Measurements from ENCODE around the gene SPDYE4. TPM values are rescaled to one million over a fixed set of nuclear protein-coding genes. Genes with fewer than 3 reads are reported as not detected.

The SPDYE4 gene
- total RNA-seq, 1 experiment from 2014 or later: not detected

DNA sequence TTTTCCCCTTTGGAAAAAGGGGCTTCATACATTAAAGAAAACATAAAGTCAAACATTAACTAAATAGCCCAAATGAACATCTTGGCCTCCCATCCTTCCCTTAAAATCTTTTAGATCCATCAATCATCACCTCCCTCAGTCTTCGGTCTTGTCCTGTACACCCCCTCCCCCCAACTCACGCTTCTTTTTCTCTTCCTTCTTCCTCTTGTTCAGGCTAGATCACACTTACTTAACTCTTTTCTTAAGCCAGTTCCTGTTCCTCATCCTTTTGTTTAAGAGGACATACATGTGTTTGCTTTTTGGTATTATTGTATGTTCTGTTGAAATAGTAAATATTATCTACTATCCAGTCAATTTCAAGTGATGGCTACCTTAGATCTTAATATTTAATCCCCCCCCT lies 35.3 kb upstream of the SPDYE4 start:
- ChIA-PET CTCF (no interaction called here), POLR2A (no interaction called here)
- ATAC-seq (no peak), DNase-seq (ENCODE audit: low read depth, low spot score) (no peak)
- H3K4me1 ChIP-seq (ENCODE audit: control insufficient read depth, insufficient read depth, low read length): no peaks in the 10 kb centered on the region
- no peak for TF ChIP-seq TCF7L2 (IDR thresholded peaks at IDR 0.05; ENCODE audit: low read depth, low read length)
- TF ChIP-seq, protein P1, sequence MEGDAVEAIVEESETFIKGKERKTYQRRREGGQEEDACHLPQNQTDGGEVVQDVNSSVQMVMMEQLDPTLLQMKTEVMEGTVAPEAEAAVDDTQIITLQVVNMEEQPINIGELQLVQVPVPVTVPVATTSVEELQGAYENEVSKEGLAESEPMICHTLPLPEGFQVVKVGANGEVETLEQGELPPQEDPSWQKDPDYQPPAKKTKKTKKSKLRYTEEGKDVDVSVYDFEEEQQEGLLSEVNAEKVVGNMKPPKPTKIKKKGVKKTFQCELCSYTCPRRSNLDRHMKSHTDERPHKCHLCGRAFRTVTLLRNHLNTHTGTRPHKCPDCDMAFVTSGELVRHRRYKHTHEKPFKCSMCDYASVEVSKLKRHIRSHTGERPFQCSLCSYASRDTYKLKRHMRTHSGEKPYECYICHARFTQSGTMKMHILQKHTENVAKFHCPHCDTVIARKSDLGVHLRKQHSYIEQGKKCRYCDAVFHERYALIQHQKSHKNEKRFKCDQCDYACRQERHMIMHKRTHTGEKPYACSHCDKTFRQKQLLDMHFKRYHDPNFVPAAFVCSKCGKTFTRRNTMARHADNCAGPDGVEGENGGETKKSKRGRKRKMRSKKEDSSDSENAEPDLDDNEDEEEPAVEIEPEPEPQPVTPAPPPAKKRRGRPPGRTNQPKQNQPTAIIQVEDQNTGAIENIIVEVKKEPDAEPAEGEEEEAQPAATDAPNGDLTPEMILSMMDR (IDR thresholded peaks at IDR 0.05): no peak
- TF ChIP-seq, protein P2, sequence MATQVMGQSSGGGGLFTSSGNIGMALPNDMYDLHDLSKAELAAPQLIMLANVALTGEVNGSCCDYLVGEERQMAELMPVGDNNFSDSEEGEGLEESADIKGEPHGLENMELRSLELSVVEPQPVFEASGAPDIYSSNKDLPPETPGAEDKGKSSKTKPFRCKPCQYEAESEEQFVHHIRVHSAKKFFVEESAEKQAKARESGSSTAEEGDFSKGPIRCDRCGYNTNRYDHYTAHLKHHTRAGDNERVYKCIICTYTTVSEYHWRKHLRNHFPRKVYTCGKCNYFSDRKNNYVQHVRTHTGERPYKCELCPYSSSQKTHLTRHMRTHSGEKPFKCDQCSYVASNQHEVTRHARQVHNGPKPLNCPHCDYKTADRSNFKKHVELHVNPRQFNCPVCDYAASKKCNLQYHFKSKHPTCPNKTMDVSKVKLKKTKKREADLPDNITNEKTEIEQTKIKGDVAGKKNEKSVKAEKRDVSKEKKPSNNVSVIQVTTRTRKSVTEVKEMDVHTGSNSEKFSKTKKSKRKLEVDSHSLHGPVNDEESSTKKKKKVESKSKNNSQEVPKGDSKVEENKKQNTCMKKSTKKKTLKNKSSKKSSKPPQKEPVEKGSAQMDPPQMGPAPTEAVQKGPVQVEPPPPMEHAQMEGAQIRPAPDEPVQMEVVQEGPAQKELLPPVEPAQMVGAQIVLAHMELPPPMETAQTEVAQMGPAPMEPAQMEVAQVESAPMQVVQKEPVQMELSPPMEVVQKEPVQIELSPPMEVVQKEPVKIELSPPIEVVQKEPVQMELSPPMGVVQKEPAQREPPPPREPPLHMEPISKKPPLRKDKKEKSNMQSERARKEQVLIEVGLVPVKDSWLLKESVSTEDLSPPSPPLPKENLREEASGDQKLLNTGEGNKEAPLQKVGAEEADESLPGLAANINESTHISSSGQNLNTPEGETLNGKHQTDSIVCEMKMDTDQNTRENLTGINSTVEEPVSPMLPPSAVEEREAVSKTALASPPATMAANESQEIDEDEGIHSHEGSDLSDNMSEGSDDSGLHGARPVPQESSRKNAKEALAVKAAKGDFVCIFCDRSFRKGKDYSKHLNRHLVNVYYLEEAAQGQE (IDR thresholded peaks at IDR 0.05; ENCODE audit: insufficient read depth in 1 of 2, low read depth in 2 of 2, low read length in 1 of 2): no peak
- no peak for TF ChIP-seq POLR2AphosphoS5 (IDR thresholded peaks at IDR 0.05; ENCODE audit: low read depth, low read length)
- no peak for TF ChIP-seq SIN3A (IDR thresholded peaks at IDR 0.05; ENCODE audit: borderline replicate concordance, insufficient read depth, low read depth, low read length)
- no TSS peak for BruUV-seq (replicated peaks)
- no peak overlapping the region for H3K4me3 ChIP-seq (ENCODE audit: low read depth in 2 of 2, low read length in 2 of 2)
- no peak overlapping the region for H3K27ac ChIP-seq (ENCODE audit: low read length)
- intact Hi-C loops (cut with micrococcal nuclease; ENCODE audit: unreplicated experiment): no loop called here
- in situ Hi-C loops (cut with HindIII; ENCODE audit: low pct_unique_long_range_greater_than_20kb, low sequenced_read_pairs): no loop called here
- no peaks in the 10 kb centered on the region for H3K9me3 ChIP-seq (ENCODE audit: control insufficient read depth, insufficient read depth, low read depth, low read length)
- H3K27me3 ChIP-seq (ENCODE audit: control insufficient read depth, insufficient read depth, low read length): no peaks in the 10 kb centered on the region
- no peaks in the 10 kb centered on the region for H3K36me3 ChIP-seq (ENCODE audit: control insufficient read depth, insufficient read depth, low read length)

DNA sequence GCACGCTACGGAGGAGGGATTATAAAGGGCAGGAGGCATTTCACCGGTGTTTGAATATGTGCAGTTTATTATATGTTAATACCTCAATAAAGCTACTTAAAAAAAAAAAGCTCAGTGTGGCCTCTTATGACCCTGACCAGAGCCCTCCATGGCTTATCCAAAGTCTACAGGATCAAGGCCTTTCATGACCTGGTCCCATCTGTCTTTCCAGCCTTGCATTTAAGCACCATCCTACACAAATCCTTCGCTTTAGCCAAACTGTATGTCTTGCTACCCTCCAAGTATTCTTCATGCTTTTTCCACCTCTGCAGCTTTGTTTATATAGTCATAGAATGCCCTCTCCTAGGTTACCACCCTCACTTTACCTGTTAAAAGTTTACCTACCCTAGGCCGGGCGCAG lies 34.3 kb upstream of the SPDYE4 start:
- ATAC-seq (no peak), DNase-seq (ENCODE audit: low read depth, low spot score) (no peak)
- H3K27me3 ChIP-seq (ENCODE audit: control insufficient read depth, insufficient read depth, low read length): 0 out of 2 replicates have a peak, but pooled peaks cover 2% of the 10 kb centered on the region
- in situ Hi-C loops (cut with HindIII; ENCODE audit: low pct_unique_long_range_greater_than_20kb, low sequenced_read_pairs) (no loop called here), intact Hi-C loops (cut with micrococcal nuclease; ENCODE audit: unreplicated experiment) (no loop called here)
- H3K9me3 ChIP-seq (ENCODE audit: control insufficient read depth, insufficient read depth, low read depth, low read length): no peaks in the 10 kb centered on the region
- no peak overlapping the region for H3K4me3 ChIP-seq (ENCODE audit: low read depth in 2 of 2, low read length in 2 of 2)
- ChIA-PET CTCF (no interaction called here), POLR2A (interaction anchor here (0.6 kb wide), 1 partner anchor 46 kb away, joined by 5 read pairs; no protein-coding TSS in a partner anchor)
- H3K27ac ChIP-seq (ENCODE audit: low read length): no peak overlapping the region
- no peaks in the 10 kb centered on the region for H3K4me1 ChIP-seq (ENCODE audit: control insufficient read depth, insufficient read depth, low read length)
- TF ChIP-seq POLR2AphosphoS5 (IDR thresholded peaks at IDR 0.05; ENCODE audit: low read depth, low read length): no peak
- TF ChIP-seq TCF7L2 (IDR thresholded peaks at IDR 0.05; ENCODE audit: low read depth, low read length): no peak
- TF ChIP-seq, protein P1 (IDR thresholded peaks at IDR 0.05): no peak
- TF ChIP-seq, protein P2 (IDR thresholded peaks at IDR 0.05; ENCODE audit: insufficient read depth in 1 of 2, low read depth in 2 of 2, low read length in 1 of 2): no peak
- no peak for TF ChIP-seq SIN3A (IDR thresholded peaks at IDR 0.05; ENCODE audit: borderline replicate concordance, insufficient read depth, low read depth, low read length)
- H3K36me3 ChIP-seq (ENCODE audit: control insufficient read depth, insufficient read depth, low read length): no peaks in the 10 kb centered on the region
- BruUV-seq (replicated peaks): no TSS peak
